Sigmoid colon (tissue), 7 donors: ENCODE measurements around the gene PRRT2. TPM values are rescaled to one million over a fixed set of nuclear protein-coding genes. Genes with fewer than 3 reads are reported as not detected.

Experiments used
- DNase-seq: peaks from one replicate; pipeline ENCODE4 v3.0.0-alpha.2; 2019
- H3K27ac ChIP-seq, 4 donors: fragments of 200-600 bp; sonication (generic); one replicate each; pipeline ENCODE4 v1.5.1; 2016 to 2019; ENCODE audit warnings: mild to moderate bottlenecking in 1 of 4
- H3K27me3 ChIP-seq, 3 donors: fragments of 200-600 bp; sonication (generic); one replicate each; pipeline ENCODE4 v1.5.1; 2019; ENCODE audit warnings: mild to moderate bottlenecking in 1 of 3
- H3K36me3 ChIP-seq, 4 donors: fragments of 200-600 bp; sonication (generic); one replicate each; pipeline ENCODE4 v1.5.1; 2016 to 2019
- H3K4me1 ChIP-seq, 4 donors: fragments of 200-600 bp; sonication (generic); one replicate each; pipeline ENCODE4 v1.5.1; 2017 to 2019
- H3K4me3 ChIP-seq, 4 donors: fragments of 200-600 bp; sonication (generic); one replicate each; pipeline ENCODE4 v1.5.1; 2017 to 2019; ENCODE audit warnings: mild to moderate bottlenecking in 2 of 4, moderate library complexity in 1 of 4
- H3K9me3 ChIP-seq, 4 donors: fragments of 200-600 bp in 3 of 4; sonication (generic) in 3 of 4; one replicate each; pipeline versions ENCODE4 v1.5.1 to v1.6.1; 2013 to 2019
- CTCF ChIP-seq, 4 experiments: fragments of 450-650 bp in 3 of 4; fragments of 200-600 bp in 1 of 4; IDR thresholded peaks; one replicate each; pipeline ENCODE4 v1.5.1; 2016 to 2019; ENCODE audit warnings: antibody characterized with exemption in 4 of 4, mild to moderate bottlenecking in 3 of 4, moderate library complexity in 2 of 4
- EP300 ChIP-seq, 4 donors: sonication (generic); formaldehyde crosslinking; IDR thresholded peaks; one replicate each; pipeline ENCODE4 v1.6.1; 2017; ENCODE audit warnings: antibody characterized with exemption in 4 of 4
- POLR2A ChIP-seq, 2 donors: fragments of 450-650 bp; IDR thresholded peaks; one replicate each; pipeline ENCODE4 v1.6.1; 2016; ENCODE audit warnings: antibody characterized with exemption in 2 of 2, mild to moderate bottlenecking in 2 of 2, moderate library complexity in 2 of 2
- POLR2AphosphoS5 ChIP-seq, 4 donors: sonication (generic); formaldehyde crosslinking; IDR thresholded peaks; one replicate each; pipeline ENCODE4 v1.6.1; 2017; ENCODE audit warnings: antibody characterized with exemption in 4 of 4
- WGBS, 2 donors: extraction: QIAGEN DNeasy Blood & Tissue Kit; methylation state at CpG; one replicate each; pipeline ENCODE4 v1.1.7; 2013; 5-methylcytosine and 5-hydroxymethylcytosine counted together
- intact Hi-C: fragments of 100-400 bp; cut with DNase I; formaldehyde crosslinking; loops from one replicate; pipeline ENCODE4 v1.15.1; 2023
- polyA plus RNA-seq, 3 donors: library from polyadenylated mRNA; stranded (reverse); fragments of 200-250 nt; gene quantifications; one replicate each; pipeline ENCODE4 v1.2.3, GENCODE V29; 2013
- total RNA-seq, 4 donors: library from RNA; depleted of rRNA; stranded (reverse); fragments of >200 nt; gene quantifications; one replicate each; pipeline ENCODE4 v1.1.0, GENCODE V29; 2016
- donor health status: healthy with polysubstance abuse.
- donor health status: Bipolar disorder and iron deficiency.
- donor health status: healthy.

PRRT2 gene
- total and polyA plus RNA-seq, 7 donors = 0.69 to 22.7 (median 6.5) TPM; not detected in 1

- TF ChIP-seq POLR2AphosphoS5 (IDR thresholded peaks at IDR 0.05) (peak in 1 of 4 donors; percentile 7), CTCF (IDR thresholded peaks at IDR 0.05) (no peak)
- DNase-seq = peak; percentile 85
- H3K9me3 ChIP-seq = no peaks in the 10 kb centered on the region
- intact Hi-C loops = loop anchor here (10.0 kb wide), 1 partner anchor 60 kb away; no protein-coding TSS in a partner anchor
- H3K4me3 ChIP-seq = no peak overlapping the region
- H3K36me3 ChIP-seq = peaks cover 18 to 85% (median 52%) of the 10 kb centered on the region in 4 donors
- H3K27ac ChIP-seq = peak overlapping the region; percentile 39 to 62 (median 44)
- no peaks in the 10 kb centered on the region for H3K27me3 ChIP-seq
- H3K4me1 ChIP-seq = peaks cover 0 to 11% (median 1%) of the 10 kb centered on the region in 4 donors
- WGBS, 2 donors = 92% methylated on average over 28 of the region's 28 CpGs
These were observed 32.8 kb downstream of the PRRT2 start for GRCh38 chr16:29844575-29845331.

GRCh38 chr16:29845656-29846055 lies 33.7 kb downstream of the PRRT2 start:
- intact Hi-C loops = loop anchor here (10.0 kb wide), 1 partner anchor 61 kb away; no protein-coding TSS in a partner anchor
- 94% methylated on average over 18 of the region's 18 CpGs for WGBS, 2 donors
- Histone ChIP-seq H3K27me3 (no peaks in the 10 kb centered on the region), H3K27ac (peak overlapping the region in 3 of 4 donors; percentile 14 to 62 (median 39)), H3K4me3 (no peak overlapping the region), H3K9me3 (no peaks in the 10 kb centered on the region), H3K36me3 (peaks cover 18 to 76% (median 45%) of the 10 kb centered on the region in 4 donors), H3K4me1 (peaks cover 0 to 16% (median 1%) of the 10 kb centered on the region in 4 donors)
- no peak for DNase-seq
- TF ChIP-seq CTCF (IDR thresholded peaks at IDR 0.05) (no peak), POLR2AphosphoS5 (IDR thresholded peaks at IDR 0.05) (no peak), POLR2A (IDR thresholded peaks at IDR 0.05) (no peak), EP300 (IDR thresholded peaks at IDR 0.05) (no peak)

GRCh38 chr16:29848420-29849297 lies 36.7 kb downstream of the PRRT2 start:
- Histone ChIP-seq H3K27me3 (no peaks in the 10 kb centered on the region), H3K9me3 (no peaks in the 10 kb centered on the region), H3K4me1 (peaks cover 0 to 16% (median 1%) of the 10 kb centered on the region in 4 donors), H3K4me3 (no peak overlapping the region), H3K27ac (peak overlapping the region in 3 of 4 donors; percentile 9 to 29 (median 23)), H3K36me3 (peaks cover 6 to 48% (median 26%) of the 10 kb centered on the region in 4 donors)
- DNase-seq = peak; percentile 86
- 30 to 43% methylated on average over 15 of the region's 15 CpGs for WGBS, 2 donors
- no peak for TF ChIP-seq POLR2A (IDR thresholded peaks at IDR 0.05)
- peak in 2 of 4 donors; percentile 22 to 39 for TF ChIP-seq POLR2AphosphoS5 (IDR thresholded peaks at IDR 0.05)
- no peak for TF ChIP-seq EP300 (IDR thresholded peaks at IDR 0.05)
- TF ChIP-seq CTCF (IDR thresholded peaks at IDR 0.05) = peak; percentile 72 to 89 (median 83)
- intact Hi-C loops = loop anchor here (2.0 to 10.0 kb wide), 3 partner anchors 28 to 150 kb away; partner anchors contain the start of gene MVP

- WGBS, 2 donors = 81 to 89% methylated on average over 5 of the region's 5 CpGs
- no peak for DNase-seq
- H3K36me3 ChIP-seq = peaks cover 6 to 39% (median 25%) of the 10 kb centered on the region in 4 donors
These were observed 37.5 kb downstream of the PRRT2 start for GRCh38 chr16:29849505-29849904.

More at GRCh38 chr16:29849505-29849904, 37.5 kb downstream of the PRRT2 start:
- intact Hi-C loops = loop anchor here (2.0 to 10.0 kb wide), 3 partner anchors 29 to 151 kb away; partner anchors contain the start of gene MVP
- H3K4me1 ChIP-seq = peaks cover 0 to 16% (median 1%) of the 10 kb centered on the region in 4 donors
- TF ChIP-seq EP300 (IDR thresholded peaks at IDR 0.05) (no peak), POLR2AphosphoS5 (IDR thresholded peaks at IDR 0.05) (no peak), POLR2A (IDR thresholded peaks at IDR 0.05) (no peak), CTCF (IDR thresholded peaks at IDR 0.05) (no peak)
- peak overlapping the region in 2 of 4 donors; percentile 9 to 29 for H3K27ac ChIP-seq
- no peak overlapping the region for H3K4me3 ChIP-seq
- no peaks in the 10 kb centered on the region for H3K27me3 ChIP-seq
- no peaks in the 10 kb centered on the region for H3K9me3 ChIP-seq
